HepG2 (cell line): Measurements from ENCODE around the gene PRCD. TPM values are rescaled to one million over a fixed set of nuclear protein-coding genes. Genes with fewer than 3 reads are reported as not detected.

Experiments used
- CCDC6 ChIP-seq: sonication (generic); formaldehyde crosslinking; IDR thresholded peaks from 2 replicates; pipeline ENCODE4 v1.8.1; 2022; ENCODE audit warnings: mild to moderate bottlenecking, missing genetic modification reagents, moderate library complexity
- HMGXB4 ChIP-seq, 2 experiments: sonication (generic) in 1 of 2; formaldehyde crosslinking in 1 of 2; IDR thresholded peaks; 2 replicates each; pipeline versions ENCODE4 v1.4.0 to v1.6.1; 2018 to 2020; ENCODE audit warnings: missing genetic modification reagents in 2 of 2, borderline replicate concordance in 1 of 2, low read depth in 1 of 2, mild to moderate bottlenecking in 1 of 2, missing biosample characterization in 1 of 2
- HNF1B ChIP-seq: sonication (generic); formaldehyde crosslinking; IDR thresholded peaks from 2 replicates; pipeline ENCODE4 v1.5.1; 2020; ENCODE audit warnings: mild to moderate bottlenecking, moderate library complexity, missing genetic modification reagents
- MBNL3 ChIP-seq: fragments of 250-450 bp; sonication (Bioruptor Pico); conservative IDR thresholded peaks from 2 replicates; pipeline ENCODE4 v1.8.0; 2022; ENCODE audit warnings: mild to moderate bottlenecking, inconsistent platforms
- MTERF4 ChIP-seq: sonication (generic); formaldehyde crosslinking; IDR thresholded peaks from 2 replicates; pipeline ENCODE4 v1.8.0; 2023; ENCODE audit warnings: mild to moderate bottlenecking, missing genetic modification reagents
- NFE2L2 ChIP-seq: fragments of 150-350 bp; IDR thresholded peaks from 2 replicates; pipeline ENCODE4 v1.6.1; 2014; ENCODE audit warnings: low read length
- REL ChIP-seq: sonication (generic); formaldehyde crosslinking; conservative IDR thresholded peaks from 2 replicates; pipeline ENCODE4 v1.8.0; 2022; ENCODE audit warnings: mild to moderate bottlenecking, missing genetic modification reagents, moderate library complexity
- RNF2 ChIP-seq: fragments of 450-650 bp; conservative IDR thresholded peaks from 2 replicates; pipeline ENCODE4 v1.6.1; 2016; ENCODE audit warnings: low read depth
- WIZ ChIP-seq: sonication (generic); formaldehyde crosslinking; IDR thresholded peaks from 2 replicates; pipeline ENCODE4 v1.5.1; 2020; ENCODE audit warnings: mild to moderate bottlenecking, missing genetic modification reagents
- ZBTB20 ChIP-seq: sonication (generic); formaldehyde crosslinking; IDR thresholded peaks from 2 replicates; pipeline ENCODE4 v1.8.1; 2023; ENCODE audit warnings: missing genetic modification reagents, low read depth, mild to moderate bottlenecking, borderline replicate concordance
- ZBTB42 ChIP-seq: sonication (generic); formaldehyde crosslinking; IDR thresholded peaks from 2 replicates; pipeline ENCODE4 v1.5.0; 2020; ENCODE audit warnings: mild to moderate bottlenecking, missing genetic modification reagents
- ZBTB49 ChIP-seq: sonication (generic); formaldehyde crosslinking; IDR thresholded peaks from 2 replicates; pipeline ENCODE4 v1.4.0; 2020; ENCODE audit warnings: missing genetic modification reagents, borderline replicate concordance
- ZNF124 ChIP-seq: sonication (generic); formaldehyde crosslinking; IDR thresholded peaks from 2 replicates; pipeline ENCODE4 v1.4.0; 2020; ENCODE audit warnings: missing genetic modification reagents
- ZNF367 ChIP-seq: sonication (generic); formaldehyde crosslinking; IDR thresholded peaks from 2 replicates; pipeline ENCODE4 v1.4.0; 2020; ENCODE audit warnings: missing genetic modification reagents, borderline replicate concordance
- ZNF432 ChIP-seq: sonication (generic); formaldehyde crosslinking; IDR thresholded peaks from 2 replicates; pipeline ENCODE4 v1.5.0; 2020; ENCODE audit warnings: missing genetic modification reagents, mild to moderate bottlenecking, borderline replicate concordance
- ZNF44 ChIP-seq: sonication (generic); formaldehyde crosslinking; IDR thresholded peaks from 2 replicates; pipeline ENCODE4 v1.5.1; 2020; ENCODE audit warnings: mild to moderate bottlenecking, missing genetic modification reagents
- ZNF800 ChIP-seq: sonication (generic); formaldehyde crosslinking; IDR thresholded peaks from 2 replicates; pipeline ENCODE4 v1.4.0; 2020; ENCODE audit warnings: missing genetic modification reagents
- polyA plus RNA-seq, 8 experiments: library from polyadenylated mRNA; depleted of rRNA in 3 of 8; stranded (reverse) in 7 of 8; unstranded in 1 of 8; fragments of >200 nt; fragmentation: Illumina TruSeq in 4 of 8; extraction: Trizol in 4 of 8; gene quantifications; 2 replicates each; pipeline versions ENCODE4 v1.2.1 to v1.2.3, GENCODE V29; 2011 to 2016; ENCODE audit warnings: low read depth in 4 of 8, missing spikeins in 1 of 8, mixed read lengths in 1 of 8; ENCODE audit not compliant: insufficient read depth in 1 of 8
- total RNA-seq, 5 experiments: library from RNA; depleted of rRNA; stranded (reverse); fragments of >200 nt; fragmentation: Illumina TruSeq; extraction: Trizol; gene quantifications; 2 replicates each; pipeline ENCODE4 v1.2.3, GENCODE V29; 2016; ENCODE audit warnings: low read depth in 1 of 5

The PRCD gene
- total and polyA plus RNA-seq, 2 of the 13 experiments (the other 11 are each of a cell fraction or from before 2014, with no cell fraction given), result 0.51 TPM; not detected in 1

GRCh38 chr17:76585033-76585648 is 45.3 kb downstream of the PRCD start (continued):
- TF ChIP-seq CCDC6 (CRISPR knock-in tag), result no peak
- TF ChIP-seq HMGXB4 (CRISPR knock-in tag; IDR thresholded peaks at IDR 0.05; ENCODE audit: borderline replicate concordance in 1 of 2, low read depth in 1 of 2), result 0 out of 4 replicates have a peak, but pooled peaks of 1 of the 2 experiments have one; percentile 22
- peak; percentile 42 for TF ChIP-seq ZNF800 (CRISPR knock-in tag)
- TF ChIP-seq ZNF432, result no peak
- TF ChIP-seq WIZ (CRISPR knock-in tag), result 0 out of 2 replicates have a peak, but pooled peaks have one; percentile 40
- TF ChIP-seq MTERF4 (CRISPR knock-in tag), result no peak
- TF ChIP-seq ZNF367, result no peak
- no peak for TF ChIP-seq ZBTB49
- no peak for TF ChIP-seq MBNL3
- TF ChIP-seq ZBTB20 (CRISPR knock-in tag), result peak; percentile 42; the same call in 1 of the 2 replicates
- TF ChIP-seq ZBTB42 (CRISPR knock-in tag), result no peak
- no peak for TF ChIP-seq REL
- TF ChIP-seq ZNF44 (CRISPR knock-in tag), result no peak
- TF ChIP-seq NFE2L2, result no peak
- 0 out of 2 replicates have a peak, but pooled peaks have one; percentile 31 for TF ChIP-seq HNF1B
- no peak for TF ChIP-seq RNF2
- TF ChIP-seq ZNF124, result no peak
